DMS153 treated with DMSO at 0.1 percent for 48 hours (cell line): ENCODE measurements around the gene THBS1.

ENCODE experiments used
- DNase-seq: peaks from one replicate; lab custom pipeline; 2025; ENCODE audit not compliant: unreplicated experiment; lab: John Stamatoyannopoulos, UW

Gene THBS1

DNA sequence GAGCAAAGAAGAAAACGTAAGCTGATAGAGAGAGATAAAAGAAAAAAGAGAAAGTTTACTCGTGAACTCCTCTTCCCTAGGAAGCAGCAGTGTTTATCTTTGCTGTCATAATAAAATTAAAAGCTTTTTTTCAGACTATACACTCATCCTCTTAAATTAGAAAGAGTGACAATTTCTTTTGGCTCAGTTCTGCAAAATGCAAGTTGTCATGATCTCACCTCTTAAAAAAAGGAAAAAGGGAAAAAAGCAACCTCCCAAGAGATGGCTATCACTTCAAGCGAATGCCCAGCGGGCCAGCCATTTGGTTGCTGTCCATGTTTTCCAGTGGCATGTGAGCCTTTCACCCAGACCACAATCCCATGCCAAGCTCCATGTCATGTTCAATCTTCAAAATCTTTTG, 7.0 kb upstream of the THBS1 start:
- no peak for DNase-seq

DNA sequence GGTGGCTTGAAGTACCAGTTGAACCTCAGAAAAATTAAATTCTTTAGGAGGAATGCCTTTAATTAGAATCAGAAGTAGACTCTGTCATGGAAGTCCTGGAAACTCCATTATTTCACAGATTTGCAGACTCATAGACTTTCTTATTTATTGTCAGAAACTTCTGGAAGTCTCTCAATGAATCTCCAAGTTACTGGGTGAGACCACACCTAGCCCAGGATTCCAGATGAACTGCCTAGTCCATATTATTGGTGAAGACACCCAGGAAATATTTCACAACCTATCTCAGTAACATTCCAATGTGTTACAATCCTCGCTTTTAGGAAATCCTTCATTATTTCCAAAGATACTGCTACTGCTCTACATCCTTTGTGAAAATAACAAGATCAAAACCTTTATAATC, 6.5 kb upstream of the THBS1 start:
- no peak for DNase-seq

DNA sequence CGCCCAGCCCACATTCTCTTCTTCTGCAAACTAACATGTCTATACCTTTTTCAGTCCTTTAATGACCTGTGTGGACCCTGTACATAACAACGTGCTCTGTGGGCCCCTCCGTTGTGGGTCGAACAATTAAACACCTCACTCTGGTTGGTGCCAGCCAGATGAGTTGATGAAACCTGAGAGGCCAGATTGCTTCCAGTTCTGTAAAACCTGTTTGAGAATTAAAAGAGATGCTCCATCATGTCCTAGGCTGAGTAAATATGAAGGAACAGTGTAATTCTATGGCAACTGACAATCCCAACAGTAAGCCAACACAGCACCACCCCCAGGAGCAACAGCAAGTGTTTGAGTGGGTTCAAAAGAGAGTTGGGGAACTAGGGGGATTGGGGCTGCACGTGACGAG, 5.7 kb upstream of the THBS1 start:
- DNase-seq: no peak

DNA sequence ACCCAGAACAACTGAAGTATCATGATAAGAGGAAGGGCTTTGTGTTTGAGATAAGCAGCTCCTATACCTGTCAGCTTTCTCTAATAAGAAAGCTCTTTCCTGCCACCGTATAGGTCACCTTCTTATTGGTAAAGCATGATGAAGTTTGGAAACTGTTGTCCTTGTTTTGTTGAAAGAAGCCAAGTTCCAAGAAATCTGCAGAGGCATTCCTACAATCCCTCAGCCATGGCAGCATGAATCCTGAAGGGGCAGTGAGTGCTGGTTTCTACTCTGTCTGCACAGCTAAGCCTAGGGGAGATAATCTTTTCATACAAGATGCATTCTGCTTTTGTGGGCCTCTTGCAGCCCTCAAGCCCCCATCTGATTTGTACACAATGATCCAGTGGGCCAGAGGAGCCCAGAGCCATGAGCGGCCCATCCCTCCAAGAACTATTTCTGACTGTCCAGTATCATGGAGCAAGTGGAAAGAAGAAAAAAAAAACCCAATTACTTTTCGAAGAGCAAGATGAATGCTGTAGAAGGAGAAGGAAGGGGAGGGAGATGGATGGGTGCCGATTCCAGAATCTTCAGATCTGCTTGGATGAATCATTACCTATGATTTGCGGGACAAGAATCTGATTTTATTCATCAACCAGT, 1.9 kb upstream of the THBS1 start:
- DNase-seq: no peak

DNA sequence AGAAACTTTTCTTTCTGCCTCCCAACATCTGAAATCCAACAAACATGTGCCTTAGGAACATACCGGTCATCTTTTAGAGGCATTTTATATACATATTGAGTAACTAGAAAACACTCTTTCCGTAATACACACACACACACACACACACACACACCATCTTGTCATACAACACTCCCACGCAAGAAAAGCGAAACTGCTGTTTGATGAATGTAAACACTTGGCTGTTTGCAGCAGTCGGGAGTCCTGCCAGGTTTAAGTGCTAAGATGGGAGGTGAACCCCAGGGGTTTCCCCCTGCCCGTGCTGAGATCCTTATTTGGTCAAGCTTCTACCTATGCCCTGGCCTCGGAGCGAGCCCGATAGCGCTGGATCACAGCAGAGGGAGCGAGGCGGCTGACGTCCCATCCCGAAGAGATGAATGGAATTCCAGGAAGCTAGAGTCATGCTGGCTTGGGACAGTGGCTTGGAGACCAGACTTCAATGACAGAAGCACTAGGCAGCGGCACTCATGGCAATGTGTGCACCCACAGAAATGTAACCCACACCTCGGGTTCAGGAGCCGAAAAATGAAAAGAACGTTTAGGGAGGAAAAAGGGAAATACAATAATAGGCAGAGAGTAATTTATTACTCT, 1.3 kb upstream of the THBS1 start:
- DNase-seq: no peak

DNA sequence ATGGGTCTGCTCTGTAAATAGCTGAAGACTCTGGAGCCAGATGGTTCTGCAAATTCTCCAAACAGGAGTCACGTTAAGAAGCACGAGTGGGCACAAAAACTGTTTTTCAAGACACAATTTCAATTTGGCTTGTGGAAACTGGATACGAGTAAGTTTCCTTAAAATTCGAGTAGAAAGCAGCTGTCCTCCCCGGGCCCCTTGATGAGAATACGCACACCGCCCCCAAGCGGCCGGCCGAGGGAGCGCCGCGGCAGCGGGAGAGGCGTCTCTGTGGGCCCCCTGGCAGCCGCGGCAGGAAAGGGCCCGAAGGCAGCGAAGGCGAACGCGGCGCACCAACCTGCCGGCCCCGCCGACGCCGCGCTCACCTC, 778 bp upstream of the THBS1 start:
- peak; percentile 30 for DNase-seq

DNA sequence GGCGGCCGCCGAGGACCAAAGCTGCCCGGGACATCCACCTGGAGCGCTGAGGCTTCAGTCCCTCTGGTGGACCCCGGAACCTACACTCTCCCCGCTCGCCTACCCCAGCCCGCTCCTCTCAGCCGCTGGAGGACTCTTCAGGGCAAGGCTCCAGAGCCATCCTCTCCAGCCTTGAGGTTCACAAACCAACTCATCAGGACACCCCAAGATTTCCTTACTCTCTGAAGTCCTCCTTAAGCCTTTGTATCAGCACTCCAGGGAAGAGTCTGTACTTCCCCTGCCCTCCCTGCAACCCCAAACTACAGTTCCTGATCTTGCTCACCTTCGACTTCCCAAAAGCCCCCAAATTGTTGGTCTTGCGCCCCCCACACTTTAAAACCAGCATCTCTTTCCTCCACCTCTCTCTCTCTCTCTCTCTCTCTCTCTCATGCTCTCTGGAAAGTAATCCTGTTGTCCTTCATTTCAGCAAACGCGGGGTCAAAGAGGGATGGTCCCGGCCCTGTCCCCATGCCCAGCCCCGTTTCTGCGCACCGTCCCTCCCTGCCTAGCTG, 438 bp downstream of the THBS1 start:
- no peak for DNase-seq

DNA sequence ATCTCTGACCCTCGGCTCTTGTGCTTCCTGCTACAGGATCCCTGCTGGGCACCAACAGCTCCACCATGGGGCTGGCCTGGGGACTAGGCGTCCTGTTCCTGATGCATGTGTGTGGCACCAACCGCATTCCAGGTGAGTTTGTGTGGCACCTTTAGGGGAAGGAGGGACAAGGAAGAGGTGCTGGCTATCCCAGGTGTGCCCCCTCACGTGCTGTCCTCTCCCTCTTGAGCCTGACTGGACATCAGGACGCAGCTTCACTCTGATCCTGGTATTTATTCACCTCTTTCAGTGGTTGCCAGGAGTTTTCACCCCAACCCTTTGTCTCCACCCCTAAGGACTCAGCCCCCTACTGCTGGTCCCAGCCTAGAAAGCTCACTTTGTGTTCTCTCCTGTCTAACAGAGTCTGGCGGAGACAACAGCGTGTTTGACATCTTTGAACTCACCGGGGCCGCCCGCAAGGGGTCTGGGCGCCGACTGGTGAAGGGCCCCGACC, 960 bp downstream of the THBS1 start:
- peak; percentile 4 for DNase-seq

DNA sequence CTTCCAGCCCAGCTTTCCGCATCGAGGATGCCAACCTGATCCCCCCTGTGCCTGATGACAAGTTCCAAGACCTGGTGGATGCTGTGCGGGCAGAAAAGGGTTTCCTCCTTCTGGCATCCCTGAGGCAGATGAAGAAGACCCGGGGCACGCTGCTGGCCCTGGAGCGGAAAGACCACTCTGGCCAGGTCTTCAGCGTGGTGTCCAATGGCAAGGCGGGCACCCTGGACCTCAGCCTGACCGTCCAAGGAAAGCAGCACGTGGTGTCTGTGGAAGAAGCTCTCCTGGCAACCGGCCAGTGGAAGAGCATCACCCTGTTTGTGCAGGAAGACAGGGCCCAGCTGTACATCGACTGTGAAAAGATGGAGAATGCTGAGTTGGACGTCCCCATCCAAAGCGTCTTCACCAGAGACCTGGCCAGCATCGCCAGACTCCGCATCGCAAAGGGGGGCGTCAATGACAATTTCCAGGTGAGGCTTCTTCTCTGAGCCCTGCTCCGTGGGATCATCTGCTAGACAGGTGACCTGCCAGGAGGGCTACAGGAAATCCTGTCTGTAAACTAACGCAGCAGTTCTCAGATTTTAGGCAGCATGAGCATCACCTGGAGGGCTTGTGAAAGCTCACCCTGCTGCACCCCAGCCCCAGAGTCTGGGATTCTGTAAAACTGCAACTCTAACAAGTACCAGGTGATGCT, 1.6 kb downstream of the THBS1 start:
- DNase-seq: no peak

DNA sequence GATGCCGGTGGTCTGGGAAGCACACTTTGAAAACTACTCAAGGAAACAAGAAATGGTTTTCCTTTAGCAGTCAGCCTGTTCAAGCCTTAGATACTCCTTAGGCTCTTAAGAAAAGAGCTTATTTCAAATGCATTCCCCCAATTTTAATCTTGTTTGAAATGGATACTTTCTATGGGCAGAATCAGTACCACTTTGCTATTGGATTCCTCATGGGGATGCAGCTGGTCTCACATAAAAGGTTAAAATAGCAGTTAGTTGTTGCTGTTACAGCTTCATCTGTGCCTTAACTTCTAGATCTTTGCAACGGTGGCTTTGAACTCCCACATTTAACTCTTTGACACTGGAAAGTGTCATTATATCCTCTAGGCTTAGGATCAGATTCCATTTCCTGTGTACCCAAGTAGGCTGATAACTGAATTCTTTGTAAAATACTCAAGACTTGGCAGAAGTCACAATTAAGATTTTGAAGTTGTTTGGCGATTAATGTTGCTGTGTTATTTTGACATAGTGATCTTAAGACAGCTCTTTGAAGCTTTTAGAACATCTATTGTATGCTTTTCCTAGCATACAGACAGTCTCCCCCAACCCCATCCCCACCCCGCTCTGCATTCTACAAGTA, 2.2 kb downstream of the THBS1 start:
- DNase-seq: no peak

DNA sequence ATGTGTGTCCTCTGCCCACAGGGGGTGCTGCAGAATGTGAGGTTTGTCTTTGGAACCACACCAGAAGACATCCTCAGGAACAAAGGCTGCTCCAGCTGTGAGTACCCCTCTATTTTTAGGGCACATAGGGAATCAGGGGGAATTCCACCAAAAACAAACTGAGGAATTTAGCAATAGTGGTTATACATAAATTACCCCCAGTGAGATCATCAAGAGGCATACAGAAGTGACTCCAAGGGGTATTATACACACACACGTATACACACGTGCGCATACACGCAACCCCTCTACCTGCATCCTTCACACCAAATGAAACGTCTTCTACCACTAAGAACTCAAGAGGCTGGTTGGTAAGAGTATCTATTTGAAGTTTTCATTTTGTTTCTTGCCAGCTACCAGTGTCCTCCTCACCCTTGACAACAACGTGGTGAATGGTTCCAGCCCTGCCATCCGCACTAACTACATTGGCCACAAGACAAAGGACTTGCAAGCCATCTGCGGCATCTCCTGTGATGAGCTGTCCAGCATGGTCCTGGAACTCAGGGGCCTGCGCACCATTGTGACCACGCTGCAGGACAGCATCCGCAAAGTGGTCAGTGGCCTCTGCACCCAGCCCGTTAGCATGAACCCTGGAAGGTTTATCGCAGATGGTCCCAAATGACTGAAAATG, 2.9 kb downstream of the THBS1 start:
- DNase-seq: no peak

DNA sequence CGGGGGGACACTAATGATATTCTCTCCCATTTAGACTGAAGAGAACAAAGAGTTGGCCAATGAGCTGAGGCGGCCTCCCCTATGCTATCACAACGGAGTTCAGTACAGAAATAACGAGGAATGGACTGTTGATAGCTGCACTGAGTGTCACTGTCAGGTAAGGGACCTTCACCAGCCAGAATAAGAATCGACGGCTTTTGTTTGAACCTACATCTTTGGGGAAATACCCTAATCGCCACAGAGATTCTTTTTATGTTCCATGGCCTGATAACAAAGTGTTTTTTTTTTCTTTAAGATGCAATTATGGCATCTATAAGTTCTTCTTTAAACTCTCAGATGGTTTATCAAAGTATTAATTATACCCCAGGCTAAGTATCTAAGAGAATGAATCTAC, 3.4 kb downstream of the THBS1 start:
- DNase-seq: no peak

DNA sequence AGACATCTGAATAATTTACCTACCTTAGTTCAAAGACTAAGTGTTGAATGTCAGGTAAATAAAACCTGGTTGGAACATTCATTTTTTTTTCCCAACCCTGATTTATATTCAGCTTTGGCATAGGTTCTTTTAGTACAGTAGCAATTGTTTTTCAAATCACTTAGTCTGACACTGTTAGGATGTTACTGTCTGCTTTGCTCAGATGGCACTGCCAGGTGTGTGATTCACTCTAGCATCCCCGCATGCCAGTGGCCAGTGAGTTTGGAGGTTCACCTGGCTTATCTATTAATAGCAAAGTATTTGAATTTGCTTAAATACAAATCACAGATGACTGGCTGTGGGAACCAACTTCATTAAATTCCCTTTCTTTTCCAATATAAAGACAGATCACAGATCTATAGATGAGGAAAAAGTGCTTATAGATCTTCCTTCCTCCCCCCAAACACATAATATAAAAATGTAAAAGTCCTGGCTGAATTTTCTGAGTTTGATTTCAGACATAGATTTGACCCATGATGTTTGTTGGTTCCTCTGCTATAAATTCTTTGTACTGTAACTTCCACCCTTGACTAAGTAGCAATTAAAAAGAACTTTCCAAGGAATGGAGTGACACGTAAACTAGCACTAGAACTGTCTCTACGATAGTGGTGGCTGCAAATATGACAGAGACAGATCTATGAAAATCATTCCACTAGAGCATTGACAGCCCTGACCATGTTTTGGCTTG, 3.9 kb downstream of the THBS1 start:
- DNase-seq: no peak

DNA sequence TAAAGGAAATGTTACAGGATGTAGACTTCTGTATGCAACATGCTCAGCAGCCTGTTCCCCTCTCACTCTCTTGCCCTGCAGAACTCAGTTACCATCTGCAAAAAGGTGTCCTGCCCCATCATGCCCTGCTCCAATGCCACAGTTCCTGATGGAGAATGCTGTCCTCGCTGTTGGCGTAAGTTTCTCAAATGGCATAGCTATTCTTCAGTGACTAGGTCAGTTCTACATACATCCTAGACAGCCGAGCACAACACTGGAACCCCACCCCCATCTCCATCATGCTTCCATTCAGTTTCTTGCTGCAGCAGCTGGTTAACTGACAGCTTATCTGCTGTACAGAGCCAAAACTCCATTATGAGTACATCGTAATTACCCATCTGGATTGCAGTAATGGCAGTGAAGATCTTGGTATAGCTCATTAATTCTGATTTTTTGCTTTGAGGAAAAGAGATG, 4.5 kb downstream of the THBS1 start:
- no peak for DNase-seq

DNA sequence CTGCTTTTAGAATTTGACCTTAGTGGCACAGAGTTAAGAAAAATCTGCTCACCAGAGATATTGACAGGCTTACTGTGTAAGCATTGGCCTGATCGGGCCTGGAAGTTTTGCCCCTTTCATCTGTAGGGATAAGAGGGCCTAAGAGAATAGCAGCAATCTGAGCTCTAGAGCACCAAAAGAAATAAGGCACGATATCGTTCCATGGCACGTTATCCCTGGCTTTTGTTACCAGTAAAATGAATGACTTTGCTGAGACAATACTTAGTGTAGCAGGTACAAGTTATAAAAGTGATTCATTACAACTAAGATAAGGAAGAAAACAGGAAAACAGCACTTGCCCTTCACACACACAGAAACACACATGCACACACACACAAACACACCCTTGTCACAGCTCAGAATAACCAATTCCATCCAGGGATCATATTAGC, 5.0 kb downstream of the THBS1 start:
- DNase-seq: no peak

DNA sequence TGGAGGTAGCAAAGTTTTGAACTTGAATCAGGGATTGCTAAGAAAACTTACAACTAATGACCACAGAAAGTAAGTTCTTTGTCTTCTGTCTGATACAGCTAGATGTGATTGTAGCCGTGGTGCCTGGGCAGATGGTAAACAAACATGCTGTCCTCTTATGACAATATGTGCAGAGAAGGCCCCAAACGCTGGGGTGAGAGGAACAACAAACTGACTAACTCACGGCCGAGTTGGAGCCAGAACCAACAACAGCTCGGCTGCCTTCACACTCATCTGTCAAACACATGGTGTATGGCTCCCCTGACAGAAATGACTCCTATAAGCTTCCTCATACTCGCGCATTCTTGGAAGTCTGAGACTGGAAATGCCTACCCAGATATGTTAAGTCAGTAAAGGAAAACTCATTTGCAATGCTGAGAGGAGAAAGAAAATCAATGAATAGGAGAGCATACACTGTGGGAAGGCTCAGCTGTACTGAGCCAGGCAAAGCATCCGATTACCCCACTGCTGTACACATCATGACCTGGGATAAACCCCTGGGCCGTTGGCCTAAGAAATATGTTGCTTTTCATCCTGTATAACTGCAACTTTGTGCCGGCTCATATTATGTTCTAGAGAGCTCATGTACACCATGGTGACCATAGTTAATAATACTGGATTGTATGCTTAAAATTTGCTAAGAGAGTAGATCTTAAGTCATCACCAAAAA, 5.7 kb downstream of the THBS1 start:
- no peak for DNase-seq

DNA sequence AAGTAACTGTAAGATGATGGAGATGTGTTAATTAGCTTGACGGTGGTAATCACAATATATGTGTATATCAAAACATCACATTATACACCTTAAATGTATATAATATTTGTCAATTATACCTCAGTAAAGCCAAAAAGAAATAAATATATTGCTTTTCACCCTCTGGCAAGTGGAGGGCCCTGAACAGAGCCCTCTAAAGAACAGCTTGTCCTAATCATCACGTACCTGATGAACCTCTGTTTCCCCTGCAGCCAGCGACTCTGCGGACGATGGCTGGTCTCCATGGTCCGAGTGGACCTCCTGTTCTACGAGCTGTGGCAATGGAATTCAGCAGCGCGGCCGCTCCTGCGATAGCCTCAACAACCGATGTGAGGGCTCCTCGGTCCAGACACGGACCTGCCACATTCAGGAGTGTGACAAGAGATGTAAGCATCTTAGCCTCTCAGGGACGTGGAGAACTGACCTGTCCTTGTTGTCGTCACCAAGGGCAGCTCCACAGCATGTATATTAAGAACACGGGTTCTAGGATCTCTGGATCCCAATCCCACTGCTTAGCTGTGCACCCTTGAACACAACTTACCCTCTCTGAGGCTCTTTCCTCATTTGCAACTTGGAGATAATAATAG, 6.3 kb downstream of the THBS1 start:
- no peak for DNase-seq

DNA sequence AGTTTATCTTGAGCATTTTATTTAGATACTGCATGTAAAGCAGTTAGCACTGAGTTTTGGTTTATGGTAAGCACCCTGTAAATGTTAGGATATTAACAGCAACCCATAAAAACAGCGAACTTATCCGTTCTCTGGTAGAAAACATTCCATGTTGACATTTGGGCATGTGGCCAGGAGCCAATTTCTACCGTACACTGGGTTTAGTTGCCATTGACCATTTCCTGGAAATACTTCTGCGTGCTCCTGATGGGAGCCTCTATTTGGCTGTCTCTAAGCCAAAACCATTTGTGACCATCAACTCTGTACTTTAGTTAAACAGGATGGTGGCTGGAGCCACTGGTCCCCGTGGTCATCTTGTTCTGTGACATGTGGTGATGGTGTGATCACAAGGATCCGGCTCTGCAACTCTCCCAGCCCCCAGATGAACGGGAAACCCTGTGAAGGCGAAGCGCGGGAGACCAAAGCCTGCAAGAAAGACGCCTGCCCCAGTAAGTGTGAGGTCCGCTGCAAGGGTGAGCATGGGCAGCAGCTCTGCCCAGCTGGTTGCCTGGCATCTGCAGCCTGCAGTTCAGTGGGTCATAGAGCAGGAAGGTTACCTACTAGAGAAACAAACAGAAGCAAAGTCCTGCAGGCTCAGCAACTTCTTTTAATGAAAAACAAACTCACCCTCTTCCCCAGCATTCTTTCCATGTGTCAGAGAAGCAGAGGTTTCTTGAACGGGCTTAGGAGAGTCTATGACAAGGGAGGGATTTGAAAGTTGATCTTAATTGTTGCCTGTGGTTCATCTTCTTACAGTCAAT, 7.1 kb downstream of the THBS1 start:
- no peak for DNase-seq
